Measurements from ENCODE around the gene ATF6.

The ATF6 gene

GRCh38 chr1:161863549-161863948 lies 97.4 kb downstream of the ATF6 start:
- in situ Hi-C loops (cut with HindIII; ENCODE audit: low pct_ligation_motif_present, low sequenced_read_pairs): loop anchor here (25.0 kb wide), 1 partner anchor 174 kb away; no protein-coding TSS in a partner anchor
- DNase-seq: no peak
- no peaks in the 10 kb centered on the region for H3K36me3 ChIP-seq (replicated peaks)

GRCh38 chr1:161864577-161864976 lies 98.5 kb downstream of the ATF6 start:
- Histone ChIP-seq H3K36me3 (replicated peaks) (no peaks in the 10 kb centered on the region), H3K27me3 (replicated peaks) (no peaks in the 10 kb centered on the region), H3K4me3 (ENCODE audit: low read depth, low read length) (no peak overlapping the region), H3K27ac (no peak overlapping the region)
- in situ Hi-C loops (cut with HindIII; ENCODE audit: low pct_ligation_motif_present, low sequenced_read_pairs): loop anchor here (25.0 kb wide), 1 partner anchor 173 kb away; no protein-coding TSS in a partner anchor
- peak; percentile 72 for TF ChIP-seq CTCF (IDR thresholded peaks at IDR 0.05; ENCODE audit: low read depth, low read length, missing control alignments)
- DNase-seq: peak; percentile 52

More at GRCh38 chr1:161863549-161863948, 97.4 kb downstream of the ATF6 start:
- H3K27me3 ChIP-seq (replicated peaks): no peaks in the 10 kb centered on the region
- no peak overlapping the region for H3K4me3 ChIP-seq (ENCODE audit: low read depth, low read length)
- TF ChIP-seq CTCF (IDR thresholded peaks at IDR 0.05; ENCODE audit: low read depth, low read length, missing control alignments): no peak
- H3K27ac ChIP-seq: no peak overlapping the region

- Histone ChIP-seq H3K27me3 (replicated peaks) (no peaks in the 10 kb centered on the region), H3K4me3 (ENCODE audit: low read depth, low read length) (no peak overlapping the region), H3K36me3 (replicated peaks) (no peaks in the 10 kb centered on the region), H3K27ac (no peak overlapping the region)
- DNase-seq: no peak
- in situ Hi-C loops (cut with HindIII; ENCODE audit: low pct_ligation_motif_present, low sequenced_read_pairs): loop anchor here (25.0 kb wide), 1 partner anchor 171 kb away; no protein-coding TSS in a partner anchor
- TF ChIP-seq CTCF (IDR thresholded peaks at IDR 0.05; ENCODE audit: low read depth, low read length, missing control alignments): no peak
Measured at GRCh38 chr1:161866241-161866640, 100.1 kb downstream of the ATF6 start.

GRCh38 chr1:161868832-161869231 lies 102.7 kb downstream of the ATF6 start:
- TF ChIP-seq CTCF (IDR thresholded peaks at IDR 0.05; ENCODE audit: low read depth, low read length, missing control alignments): no peak
- in situ Hi-C loops (cut with HindIII; ENCODE audit: low pct_ligation_motif_present, low sequenced_read_pairs): loop anchor here (25.0 kb wide), 1 partner anchor 168 kb away; no protein-coding TSS in a partner anchor
- H3K27ac ChIP-seq: no peak overlapping the region
- H3K27me3 ChIP-seq (replicated peaks): no peaks in the 10 kb centered on the region
- no peaks in the 10 kb centered on the region for H3K36me3 ChIP-seq (replicated peaks)
- H3K4me3 ChIP-seq (ENCODE audit: low read depth, low read length): no peak overlapping the region
- DNase-seq: no peak

GRCh38 chr1:161869291-161869690 lies 103.2 kb downstream of the ATF6 start:
- Histone ChIP-seq H3K27me3 (replicated peaks) (no peaks in the 10 kb centered on the region), H3K36me3 (replicated peaks) (no peaks in the 10 kb centered on the region), H3K27ac (no peak overlapping the region), H3K4me3 (ENCODE audit: low read depth, low read length) (no peak overlapping the region)
- in situ Hi-C loops (cut with HindIII; ENCODE audit: low pct_ligation_motif_present, low sequenced_read_pairs): loop anchor here (25.0 kb wide), 1 partner anchor 168 kb away; no protein-coding TSS in a partner anchor
- no peak for DNase-seq
- no peak for TF ChIP-seq CTCF (IDR thresholded peaks at IDR 0.05; ENCODE audit: low read depth, low read length, missing control alignments)

GRCh38 chr1:161872506-161872905 lies 106.4 kb downstream of the ATF6 start:
- H3K27ac ChIP-seq: no peak overlapping the region
- in situ Hi-C loops (cut with HindIII; ENCODE audit: low pct_ligation_motif_present, low sequenced_read_pairs): loop anchor here (25.0 kb wide), 1 partner anchor 165 kb away; no protein-coding TSS in a partner anchor
- no peak for TF ChIP-seq CTCF (IDR thresholded peaks at IDR 0.05; ENCODE audit: low read depth, low read length, missing control alignments)
- H3K4me3 ChIP-seq (ENCODE audit: low read depth, low read length): no peak overlapping the region
- H3K27me3 ChIP-seq (replicated peaks): no peaks in the 10 kb centered on the region
- no peaks in the 10 kb centered on the region for H3K36me3 ChIP-seq (replicated peaks)
- DNase-seq: no peak
